ENCODE results near the gene FAM234A.
"Not testable (repeated sequence)": the region's sequence is repeated elsewhere in the genome, so short reads cannot be mapped to it uniquely, and the experiment has no call there.

The FAM234A gene

DNA sequence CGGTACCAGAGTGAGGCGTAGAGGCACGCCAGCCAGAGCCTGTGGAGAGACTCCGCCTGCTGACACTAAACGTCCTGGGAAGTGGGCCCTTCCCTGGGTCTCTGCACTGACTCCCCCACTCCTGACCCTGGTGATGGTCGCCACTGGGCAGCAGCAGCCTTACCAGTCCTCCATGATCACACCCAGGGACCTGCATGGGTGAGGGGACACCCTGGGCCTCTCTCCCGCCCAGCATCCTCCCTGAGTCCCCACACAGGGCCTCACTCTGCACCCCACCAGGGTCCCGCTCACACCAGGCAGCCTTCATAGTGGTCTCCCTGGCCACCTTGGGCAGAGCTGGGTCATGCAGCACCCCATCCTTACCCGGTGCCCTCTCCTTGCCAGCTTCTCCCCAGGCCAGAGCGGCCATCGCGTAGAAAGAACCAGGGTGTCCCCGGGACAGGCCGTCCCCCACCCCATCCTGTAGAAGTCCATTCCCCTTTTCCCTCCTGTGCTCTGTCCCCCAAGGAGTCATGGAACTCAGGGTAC, 30.4 kb downstream of the FAM234A start:
- no peak for DNase-seq (ENCODE audit: low spot score)

DNA sequence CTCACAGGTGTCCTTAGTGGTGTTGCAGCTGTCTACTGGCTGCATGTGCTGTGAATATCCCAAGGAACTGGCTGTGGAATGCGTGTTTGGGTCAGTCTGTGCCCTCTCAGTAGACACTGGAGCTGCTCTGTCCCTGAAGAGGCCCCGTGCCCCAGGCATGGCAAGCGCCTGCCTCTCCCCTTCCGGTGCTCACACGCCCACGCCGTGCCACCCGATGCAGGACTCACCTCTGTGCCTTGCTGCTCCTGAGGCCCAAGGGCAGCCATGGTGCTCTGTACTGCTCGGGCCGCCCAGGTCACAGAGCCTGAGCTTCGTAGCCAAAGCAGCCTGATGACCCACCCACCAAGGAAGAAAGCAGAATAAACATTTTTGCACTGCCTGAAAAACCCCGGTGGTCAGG, 31.1 kb downstream of the FAM234A start:
- DNase-seq (ENCODE audit: low spot score) = no peak

DNA sequence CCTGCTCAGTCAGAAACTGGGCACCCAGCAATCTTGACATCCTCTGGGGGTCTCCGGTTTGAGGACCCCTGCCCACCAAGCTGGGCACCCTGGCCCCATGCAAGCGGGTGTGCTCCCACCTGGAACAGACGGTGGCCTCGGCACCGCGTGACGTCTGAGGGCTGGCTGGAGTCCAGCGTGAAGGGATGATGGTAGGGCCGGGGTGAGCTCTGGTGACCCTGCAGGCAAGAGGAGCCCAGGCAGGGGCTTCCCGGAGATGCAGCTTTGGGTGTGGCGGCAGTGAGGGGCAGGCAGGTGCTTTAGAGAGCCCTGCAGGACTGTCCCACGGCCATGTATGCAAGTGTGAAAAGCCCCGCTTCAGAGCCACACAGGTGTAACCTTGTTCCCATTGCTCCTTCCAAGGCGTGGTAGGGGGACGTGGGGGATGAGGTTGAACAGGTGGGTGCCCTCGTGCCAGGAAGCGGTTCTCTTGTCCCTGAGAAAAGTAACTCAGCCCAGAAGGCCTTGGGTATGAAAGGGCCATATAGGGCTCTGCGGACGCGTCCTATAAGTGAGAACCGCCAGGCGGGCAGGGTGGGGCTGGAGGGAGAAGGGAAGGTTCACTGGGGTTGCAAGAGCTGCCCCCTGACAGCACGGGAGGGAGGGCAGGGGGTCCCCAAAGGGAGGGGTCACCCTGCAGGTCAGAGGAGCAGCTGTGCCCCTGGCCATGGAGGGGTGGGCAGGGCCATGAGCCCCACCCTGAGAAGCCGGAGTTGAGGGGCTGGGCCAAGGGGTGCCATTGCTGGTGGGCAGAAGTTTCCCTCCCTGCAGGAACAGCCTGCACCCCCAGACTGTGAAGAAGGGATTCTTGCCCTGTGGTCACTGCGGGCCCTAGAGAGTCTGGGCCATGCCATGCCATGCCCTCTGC, 31.9 kb downstream of the FAM234A start:
- no peak for DNase-seq (ENCODE audit: low spot score)

DNA sequence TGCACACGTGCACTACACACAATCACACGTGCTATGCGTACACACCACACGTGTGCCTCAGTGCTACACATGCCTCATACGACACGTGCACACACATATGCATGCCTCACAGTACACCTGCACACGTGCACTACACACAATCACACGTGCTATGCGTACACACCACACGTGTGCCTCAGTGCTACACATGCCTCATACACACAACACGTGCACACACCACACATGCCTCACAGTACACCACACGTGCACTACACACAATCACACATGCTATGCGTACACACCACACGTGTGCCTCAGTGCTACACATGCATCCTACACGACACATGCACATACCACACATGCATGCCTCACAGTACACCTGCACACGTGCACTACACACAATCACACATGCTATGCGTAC, 32.9 kb downstream of the FAM234A start:
- DNase-seq (ENCODE audit: low spot score) = not testable (repeated sequence)

DNA sequence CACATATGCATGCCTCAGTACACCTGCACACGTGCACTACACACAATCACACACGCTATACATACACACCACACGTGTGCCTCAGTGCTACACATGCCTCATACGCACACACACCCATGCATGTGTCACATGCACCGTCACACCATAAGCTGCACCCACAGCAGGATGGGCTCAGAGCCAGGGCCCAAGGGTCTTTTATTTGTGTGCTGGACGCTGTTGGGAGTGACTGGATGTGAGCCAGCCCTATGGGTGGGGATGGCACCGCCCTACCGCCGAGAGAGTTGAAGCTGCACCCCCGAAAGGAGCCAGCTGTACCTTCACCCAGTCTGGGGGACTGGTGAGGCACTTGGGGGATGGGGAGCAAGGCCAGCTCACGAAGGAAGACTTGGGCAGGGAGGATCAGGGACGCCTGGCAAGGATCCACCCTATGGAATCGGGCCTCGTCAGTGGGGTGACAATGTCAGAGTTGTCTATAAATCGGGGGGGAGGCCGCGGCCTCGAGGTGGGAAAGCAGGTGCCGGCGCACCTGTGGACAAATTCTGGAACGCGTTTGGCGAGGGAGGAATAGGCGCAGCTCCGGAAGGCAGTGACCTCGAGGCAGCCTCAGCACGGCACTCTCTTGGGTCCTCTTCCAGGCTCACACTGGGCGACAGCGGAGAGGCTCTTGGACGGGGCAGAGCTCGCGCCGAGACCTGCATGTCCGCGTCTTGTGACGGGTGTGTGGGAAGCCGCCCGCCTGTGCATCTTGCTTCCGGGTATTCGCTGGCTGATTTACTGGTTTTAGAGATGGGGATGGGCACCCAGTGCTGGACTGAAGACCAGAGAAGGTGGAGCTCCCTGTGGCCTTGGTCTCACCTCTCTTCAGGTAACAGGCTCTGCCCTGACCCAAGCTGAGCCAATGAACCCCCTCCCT, 33.8 kb downstream of the FAM234A start:
- DNase-seq (ENCODE audit: low spot score) = no peak

DNA sequence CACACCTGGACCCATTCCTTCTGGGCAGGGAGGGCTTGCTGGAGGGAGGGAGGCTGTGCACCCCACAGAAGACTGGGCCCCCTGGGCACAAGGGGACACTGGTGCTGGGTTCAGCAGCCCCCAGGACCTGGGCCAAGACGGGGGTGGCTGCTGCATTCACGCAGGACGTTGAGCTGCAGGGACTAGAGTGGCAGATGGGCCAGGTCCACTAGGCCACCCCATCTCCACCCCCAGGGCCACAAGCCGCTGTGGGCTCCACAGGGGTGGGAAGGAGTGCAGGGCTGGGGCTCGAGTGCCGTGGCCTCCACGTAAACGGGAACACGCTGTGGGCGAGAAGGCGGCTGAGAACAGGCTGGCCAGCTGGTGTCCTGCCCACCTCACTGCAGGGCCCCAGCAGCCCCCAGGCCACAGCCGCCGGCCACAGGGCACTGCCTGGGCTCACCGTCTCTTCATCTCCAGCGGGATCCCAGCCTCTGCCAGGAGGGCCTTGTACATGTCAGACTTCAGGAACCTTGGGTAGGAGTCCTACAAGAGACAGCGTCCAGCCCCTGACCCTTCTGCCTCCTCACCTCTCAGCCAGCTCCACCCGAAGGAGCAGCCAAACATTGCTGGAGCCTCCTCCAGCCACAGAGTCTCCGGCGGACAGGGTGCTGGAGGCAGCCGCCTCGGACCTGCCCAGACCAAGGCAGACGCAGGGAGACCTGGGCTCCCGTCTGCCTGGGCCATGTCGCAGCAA, 34.6 kb downstream of the FAM234A start:
- no peak for DNase-seq (ENCODE audit: low spot score)

DNA sequence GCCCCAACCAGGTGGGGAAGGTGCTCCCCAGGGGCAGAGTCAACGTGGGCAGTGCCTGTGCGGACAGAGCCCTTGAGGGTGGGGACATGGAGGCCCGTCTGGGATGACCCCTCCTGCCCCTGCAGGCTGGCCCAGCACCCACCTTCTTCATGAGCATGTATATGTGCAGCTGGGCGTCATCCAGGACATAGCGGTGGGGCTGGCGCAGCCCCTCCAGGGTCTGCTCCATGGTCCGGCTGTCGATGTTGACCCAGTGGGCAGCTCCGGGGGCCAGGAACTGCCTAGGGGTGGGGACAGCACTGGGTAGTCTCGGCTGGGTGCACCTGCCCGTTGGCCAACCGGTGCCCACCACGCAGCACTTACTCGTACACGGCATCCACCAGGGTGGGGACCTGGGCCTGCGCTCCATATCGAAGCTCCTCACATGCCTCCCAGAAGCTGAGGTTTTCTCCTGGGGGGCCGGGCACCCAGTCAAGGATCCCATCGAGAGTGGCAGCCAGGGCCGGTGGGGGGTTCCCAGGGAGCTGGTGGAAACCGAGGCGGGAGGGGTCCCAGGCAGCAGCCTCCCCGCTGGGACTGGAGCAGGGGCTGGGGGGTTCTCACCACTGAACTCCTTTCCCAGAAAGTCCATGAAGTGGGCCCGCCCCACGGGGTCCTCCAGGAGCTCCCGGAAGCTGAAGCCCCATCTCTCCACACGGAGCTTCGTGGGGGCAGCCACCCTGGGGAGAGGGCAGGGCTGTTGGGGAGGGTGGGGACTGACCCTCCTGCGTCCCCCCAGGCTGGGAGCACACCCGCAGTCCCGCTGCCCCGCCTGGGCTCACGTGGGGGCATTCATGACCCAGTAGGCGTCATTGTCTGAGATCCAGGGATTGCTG, 36.0 kb downstream of the FAM234A start:
- DNase-seq (ENCODE audit: low spot score) = no peak

DNA sequence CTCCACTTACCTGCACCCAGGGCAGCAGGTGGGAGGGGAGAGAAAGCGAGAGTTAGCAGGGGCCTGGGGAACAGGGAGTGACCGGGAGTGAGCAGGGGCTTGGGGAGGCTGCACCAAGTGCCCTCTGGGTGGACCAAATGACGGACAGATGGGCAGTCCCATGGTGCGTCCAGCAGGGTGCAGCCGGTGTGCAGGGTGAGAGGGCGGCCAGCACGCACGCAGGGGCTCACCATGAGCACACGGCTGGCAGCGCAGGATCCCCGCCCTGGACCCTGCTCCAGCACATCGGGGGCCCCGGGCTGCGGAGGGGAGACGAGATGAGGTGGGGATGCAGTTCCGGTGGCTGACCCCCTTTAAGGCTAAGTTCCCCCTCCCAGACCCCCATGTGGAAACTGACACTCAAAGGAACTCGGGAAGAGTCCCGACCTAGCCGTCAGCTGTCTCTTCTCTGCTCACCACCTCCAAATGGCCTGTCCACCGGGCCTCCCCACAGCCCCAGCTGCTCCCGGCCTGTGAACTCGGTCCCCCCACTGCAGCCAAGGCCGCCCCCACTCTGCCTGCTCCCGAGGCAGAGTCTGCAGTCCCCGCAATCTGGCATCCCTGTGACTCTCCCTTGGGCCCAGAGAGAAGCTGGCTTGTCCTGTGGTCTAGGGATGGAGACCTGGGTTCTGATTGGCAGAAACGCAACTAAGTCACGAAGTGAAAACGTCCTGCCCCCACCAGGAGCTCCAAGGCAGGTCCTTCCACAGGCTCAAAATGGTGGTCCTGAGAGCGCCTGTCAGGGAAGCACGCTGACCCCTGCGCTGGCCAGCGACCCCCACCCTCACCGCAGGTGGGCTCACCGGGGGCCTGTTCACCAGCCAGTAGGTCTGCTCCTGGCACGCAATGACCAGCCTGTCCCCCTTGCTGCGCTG, 38.3 kb downstream of the FAM234A start:
- no peak for DNase-seq (ENCODE audit: low spot score)

DNA sequence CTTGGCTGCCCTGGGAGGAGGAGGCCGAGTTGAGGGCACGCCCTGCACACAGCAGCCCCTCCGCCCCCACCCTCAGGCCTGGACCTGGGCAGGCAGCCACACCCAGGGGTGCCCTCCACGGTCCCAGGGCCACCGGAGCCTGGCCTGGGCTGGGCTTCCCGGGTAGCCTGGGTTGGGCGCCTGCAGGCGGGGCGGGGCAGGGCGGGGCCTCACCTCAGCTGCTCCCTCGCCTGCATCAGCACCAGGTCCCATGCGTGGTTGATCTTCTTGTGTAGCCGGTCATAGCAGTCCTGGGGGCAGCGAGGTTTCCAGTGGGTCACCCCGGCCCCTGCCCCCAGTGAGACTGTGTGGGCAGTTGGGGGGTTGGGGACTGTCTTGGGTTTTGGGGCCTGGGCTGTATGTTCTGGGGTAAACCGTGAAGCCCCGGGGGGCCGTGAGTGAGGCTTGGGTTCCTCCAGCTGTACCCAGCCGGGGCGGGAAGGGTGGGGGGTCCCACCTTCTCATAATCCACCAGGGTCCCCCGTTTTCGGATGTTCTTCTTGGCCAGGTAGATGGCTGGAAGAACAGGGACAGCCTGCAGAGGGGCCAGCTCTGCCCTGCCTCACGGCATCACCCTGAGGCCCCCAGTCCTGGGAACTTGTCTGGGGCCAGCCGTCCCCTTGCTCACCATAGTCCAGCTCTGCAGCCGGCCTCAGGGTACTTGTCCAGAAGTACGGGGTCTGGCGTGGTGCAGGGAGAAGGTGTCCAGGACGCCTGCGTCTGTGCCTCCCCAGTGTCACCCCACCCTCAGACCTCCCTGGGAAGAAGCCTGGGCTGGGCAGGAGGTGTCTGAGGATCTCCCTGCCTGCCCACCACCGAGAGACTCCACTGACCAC, 39.2 kb downstream of the FAM234A start:
- DNase-seq (ENCODE audit: low spot score) = no peak

DNA sequence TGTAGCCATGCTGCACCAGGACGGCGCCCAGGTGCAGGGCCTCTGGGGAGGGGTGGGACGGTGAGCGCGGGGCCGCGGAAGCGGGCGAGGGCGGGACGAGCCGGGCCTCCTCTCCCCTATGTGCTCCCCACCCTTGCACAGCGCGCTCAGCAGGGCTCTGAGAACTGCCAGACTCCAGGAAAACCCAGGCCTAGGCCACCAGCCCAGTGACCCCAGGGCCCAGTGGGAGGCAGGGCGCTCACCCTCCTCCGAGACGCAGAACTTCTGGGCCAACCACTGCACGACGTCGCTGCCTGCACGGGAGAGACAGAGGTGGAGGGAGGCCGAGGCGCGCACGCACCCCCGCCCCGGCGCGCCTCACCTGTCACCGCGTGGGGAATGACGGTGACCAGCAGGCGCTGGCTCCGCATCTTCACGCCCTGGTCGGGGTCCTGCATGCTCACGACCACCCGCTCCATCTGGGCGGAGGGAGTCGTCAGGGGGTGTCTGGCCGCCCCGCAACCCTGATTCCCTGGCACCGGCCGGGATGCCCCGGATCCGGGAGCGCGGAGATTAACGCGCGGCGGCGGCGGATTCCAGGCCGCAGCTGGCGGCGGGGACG, 40.5 kb downstream of the FAM234A start:
- no peak for DNase-seq (ENCODE audit: low spot score)

DNA sequence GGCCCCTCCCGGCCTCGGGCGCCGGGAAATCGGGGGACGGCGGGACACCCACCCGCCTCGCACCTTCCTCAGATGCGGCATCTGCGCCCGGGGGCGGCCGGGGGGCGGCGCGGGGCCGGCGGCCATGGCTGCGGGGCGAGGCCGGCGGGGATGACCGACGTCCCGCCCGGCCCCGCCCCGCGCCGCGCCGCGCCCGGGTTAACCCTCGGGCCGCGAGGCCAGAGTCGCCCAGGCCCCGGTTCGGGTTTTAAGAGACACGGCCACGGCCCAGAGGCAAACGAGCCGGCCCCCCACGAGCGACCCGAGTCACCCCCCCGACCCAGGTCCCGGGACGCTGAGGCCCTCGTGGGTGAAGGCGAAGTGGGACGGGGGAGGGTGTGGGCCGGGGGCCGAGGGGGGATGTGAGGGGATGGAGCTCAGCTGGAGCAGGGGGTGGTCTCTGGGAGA, 41.2 kb downstream of the FAM234A start, which contains the start of gene RGS11:
TSS of gene RGS11 (minus strand) at position 159 of the 447 bp plus-strand sequence. CDS start at position 126, 33 bp downstream.
- DNase-seq (ENCODE audit: low spot score) = no peak

DNA sequence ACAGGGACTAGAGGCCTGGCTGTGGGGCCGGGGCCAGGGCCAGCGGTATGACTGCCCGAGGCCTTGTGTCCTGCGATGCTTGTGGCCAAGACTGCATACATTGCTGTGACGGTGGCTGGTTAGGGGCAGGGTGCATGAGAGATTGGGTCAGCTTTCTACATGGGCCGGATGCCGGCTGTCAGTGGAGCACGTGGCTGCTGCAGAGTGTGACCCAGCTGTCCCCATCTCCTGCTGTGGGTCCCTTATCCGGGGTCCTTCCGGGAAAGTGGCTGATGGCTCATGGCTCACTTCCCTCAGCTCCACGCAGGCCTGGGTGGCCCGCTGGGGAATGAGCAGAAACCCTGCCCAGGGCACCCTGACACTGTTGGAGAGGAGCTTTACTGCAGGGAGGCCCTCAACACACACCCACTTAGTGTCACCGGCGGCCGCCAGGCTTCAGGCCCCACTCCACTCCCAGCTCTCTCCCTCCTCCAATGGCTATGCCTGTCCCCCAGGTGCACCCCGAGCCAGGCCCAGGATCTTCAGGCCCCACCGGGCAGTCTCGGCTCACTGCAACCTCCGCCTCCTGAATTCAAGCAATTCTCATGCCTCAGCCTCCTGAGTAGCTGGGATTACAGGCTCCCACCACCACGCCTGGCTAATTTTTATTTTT, 41.9 kb downstream of the FAM234A start:
- no peak for DNase-seq (ENCODE audit: low spot score)

DNA sequence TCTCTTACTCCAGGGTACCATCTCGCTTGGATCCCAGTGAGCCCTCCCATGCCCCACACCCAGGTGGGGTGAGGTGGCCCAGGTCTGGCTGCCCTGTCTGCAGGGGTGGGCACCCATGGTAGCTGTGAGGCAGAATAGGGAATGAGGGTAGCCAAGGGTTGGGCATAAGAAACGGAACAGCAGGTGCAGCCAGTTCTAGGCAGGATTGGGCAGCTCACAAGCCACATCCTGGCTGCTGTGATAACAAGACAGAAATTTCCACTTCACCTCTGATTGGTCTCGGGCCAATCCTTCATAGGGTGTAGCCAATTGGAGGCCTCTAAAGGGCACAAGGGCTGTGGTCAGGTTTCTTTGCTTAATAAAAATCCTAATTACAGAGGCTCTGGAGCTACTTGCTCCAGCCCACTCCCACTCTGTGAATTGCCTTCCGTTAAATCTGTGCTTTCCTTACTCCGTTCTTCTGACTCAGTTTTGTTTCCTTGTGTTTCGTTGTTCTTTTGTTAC, 44.3 kb downstream of the FAM234A start:
- DNase-seq (ENCODE audit: low spot score) = no peak

DNA sequence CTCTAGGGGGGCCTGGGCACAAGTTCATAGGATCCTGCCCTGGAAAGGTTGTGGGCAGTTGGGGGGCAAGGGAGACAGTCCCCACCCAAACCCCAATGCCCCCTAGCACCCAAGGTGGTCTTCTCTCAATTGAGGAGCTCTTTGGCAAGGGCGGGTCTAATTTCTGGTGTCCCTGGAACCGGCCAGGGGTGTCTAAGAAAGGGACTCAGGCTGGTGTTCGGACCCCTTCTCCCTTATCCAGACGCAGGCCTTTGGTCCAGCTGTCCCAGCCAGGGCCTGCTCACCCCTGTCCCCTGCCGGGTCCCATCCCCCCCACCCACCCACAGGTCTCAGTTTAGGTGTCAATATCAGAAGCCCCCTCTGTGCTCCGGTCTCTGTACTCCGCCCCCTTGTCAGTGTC, 44.9 kb downstream of the FAM234A start:
- no peak for DNase-seq (ENCODE audit: low spot score)

DNA sequence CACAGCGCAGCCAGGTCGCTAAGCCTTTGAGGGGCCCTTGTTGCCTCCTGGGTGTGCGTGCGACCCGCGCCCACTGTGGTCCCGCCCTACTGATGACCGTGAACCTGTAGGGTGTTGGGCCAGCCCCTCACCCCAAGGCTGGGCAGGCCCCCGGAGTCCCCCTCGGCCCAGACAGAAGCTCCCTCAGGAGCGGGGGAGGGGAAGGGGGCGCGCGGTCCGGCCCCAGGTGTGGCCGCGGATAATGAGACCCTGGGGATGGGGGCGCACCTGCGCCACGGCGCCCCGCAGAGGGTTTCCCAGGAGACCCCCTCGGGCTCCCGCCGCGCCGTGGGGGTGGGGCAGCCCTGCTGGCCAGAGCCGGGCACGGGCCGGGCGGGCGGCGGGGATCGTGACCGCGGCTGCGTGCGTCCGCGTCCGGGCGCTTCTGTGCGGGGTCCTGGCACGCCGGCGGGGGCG, 45.4 kb downstream of the FAM234A start:
- peak; percentile 69 for DNase-seq (ENCODE audit: low spot score)

DNA sequence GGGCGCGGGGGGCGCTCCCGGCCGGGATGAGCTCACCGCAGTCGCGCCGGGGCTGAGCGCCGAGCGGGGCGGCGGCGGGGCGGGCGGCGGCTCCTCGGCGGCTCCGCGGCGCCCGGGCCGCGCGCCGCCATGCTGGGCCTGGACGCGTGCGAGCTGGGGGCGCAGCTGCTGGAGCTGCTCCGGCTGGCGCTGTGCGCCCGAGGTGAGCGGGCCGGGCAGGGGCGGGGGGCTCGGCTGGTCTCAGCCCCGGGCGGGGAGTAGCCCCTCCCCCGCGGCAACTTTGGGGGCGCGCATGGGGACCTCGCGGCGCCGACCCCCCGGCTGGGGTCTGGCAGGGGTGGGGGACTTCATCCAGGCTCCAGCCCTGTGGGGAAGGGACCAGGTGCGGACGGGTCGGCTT, 45.9 kb downstream of the FAM234A start, which contains the start of gene ARHGDIG:
TSS of gene ARHGDIG (plus strand) at position 40 of the 400 bp plus-strand sequence. CDS start at position 130, 90 bp downstream.
- peak; percentile 77 for DNase-seq (ENCODE audit: low spot score)

DNA sequence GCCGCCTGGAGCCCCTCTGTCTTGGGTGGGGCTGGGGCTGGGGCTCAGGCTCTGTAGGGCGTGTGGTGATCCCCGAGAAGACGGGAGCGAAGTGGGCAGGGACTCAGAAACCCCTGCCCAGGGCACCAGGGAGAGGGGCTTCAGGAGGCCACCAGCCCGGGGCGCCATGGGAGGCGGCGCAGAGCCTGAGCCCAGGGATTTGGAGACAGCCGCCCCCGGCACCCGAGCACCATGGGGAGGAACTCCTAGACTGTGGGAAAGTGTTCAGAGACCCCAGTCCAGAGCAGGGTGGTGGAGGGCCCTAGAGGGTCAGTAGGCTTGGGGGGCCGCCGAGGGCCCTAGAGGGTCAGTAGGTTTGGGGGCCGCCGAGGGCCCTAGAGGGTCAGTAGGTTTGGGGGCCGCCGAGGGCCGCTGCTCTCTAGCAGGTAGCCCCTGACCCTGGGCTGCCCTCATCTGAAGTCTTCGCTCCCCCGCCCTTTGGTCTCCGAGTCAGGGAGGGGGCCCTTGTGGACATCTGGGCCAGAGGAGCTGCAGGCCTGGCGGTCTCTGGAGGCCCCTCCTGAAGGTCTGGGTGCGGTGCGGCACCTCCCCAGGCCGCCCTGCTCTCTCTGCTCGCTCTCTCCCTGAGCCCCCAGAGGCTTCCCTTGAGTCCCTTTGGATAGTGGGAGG, 46.5 kb downstream of the FAM234A start:
- no peak for DNase-seq (ENCODE audit: low spot score)

Data from D341Med (cell line).